Thyroid gland (tissue), 4 donors: Measurements from ENCODE around the gene MIGA2. TPM values are rescaled to one million over a fixed set of nuclear protein-coding genes. Genes with fewer than 3 reads are reported as not detected.
A peak's percentile ranks its signal among the peaks of the same experiment; 100 is the strongest.

Experiments
- DNase-seq, 2 donors: peaks; one replicate each; pipeline ENCODE4 v3.0.0-alpha.2; 2019
- H3K27ac ChIP-seq, 3 donors: fragments of 200-600 bp; sonication (generic); 1 replicate in 2 of 3; 2 replicates in 1 of 3; pipeline ENCODE4 v1.5.1; 2016 to 2019; ENCODE audit warnings: mild to moderate bottlenecking in 1 of 3, moderate library complexity in 1 of 3
- H3K27me3 ChIP-seq: fragments of 200-600 bp; sonication (generic); one replicate; pipeline ENCODE4 v1.5.1; 2019
- H3K36me3 ChIP-seq, 2 donors: fragments of 200-600 bp; sonication (generic); one replicate each; pipeline ENCODE4 v1.5.1; 2016 to 2019
- H3K4me1 ChIP-seq, 2 donors: fragments of 200-600 bp; sonication (generic); one replicate each; pipeline ENCODE4 v1.5.1; 2017 to 2019
- H3K4me3 ChIP-seq, 3 donors: fragments of 200-600 bp; sonication (generic); replicated peaks in 1 of 3; 1 replicate in 2 of 3; 2 replicates in 1 of 3; pipeline ENCODE4 v1.5.1; 2016; ENCODE audit warnings: mild to moderate bottlenecking in 1 of 3
- H3K9me3 ChIP-seq: fragments of 200-600 bp; sonication (generic); one replicate; pipeline ENCODE4 v1.5.1; 2017
- POLR2A ChIP-seq, 2 donors: fragments of 450-650 bp; IDR thresholded peaks; one replicate each; pipeline ENCODE4 v1.6.1; 2017; ENCODE audit warnings: antibody characterized with exemption in 2 of 2, mild to moderate bottlenecking in 2 of 2, moderate library complexity in 1 of 2
- WGBS, 2 donors: methylation state at CpG; one replicate each; pipeline ENCODE4 v1.1.5; 2017; 5-methylcytosine and 5-hydroxymethylcytosine counted together
- intact Hi-C: fragments of 100-400 bp; cut with DNase I; formaldehyde crosslinking; loops from one replicate; pipeline ENCODE4 v1.15.1; 2023
- total RNA-seq, 4 donors: library from RNA; depleted of rRNA; stranded (reverse); fragments of >200 nt; gene quantifications; one replicate each; pipeline ENCODE4 v1.2.3, GENCODE V29; 2016
- TF ChIP-seq, protein P1 (sequence below), 6 experiments: fragments of 200-600 bp in 3 of 6; fragments of 450-650 bp in 3 of 6; sonication (generic) in 3 of 6; IDR thresholded peaks; one replicate each; pipeline ENCODE4 v1.5.1; 2016 to 2019; ENCODE audit warnings: antibody characterized with exemption in 6 of 6, mild to moderate bottlenecking in 2 of 6, inconsistent platforms in 1 of 6, moderate library complexity in 1 of 6

Gene MIGA2
- total RNA-seq, 4 donors from 2014 or later: 23.9 to 78.8 (median 50.0) TPM

DNA sequence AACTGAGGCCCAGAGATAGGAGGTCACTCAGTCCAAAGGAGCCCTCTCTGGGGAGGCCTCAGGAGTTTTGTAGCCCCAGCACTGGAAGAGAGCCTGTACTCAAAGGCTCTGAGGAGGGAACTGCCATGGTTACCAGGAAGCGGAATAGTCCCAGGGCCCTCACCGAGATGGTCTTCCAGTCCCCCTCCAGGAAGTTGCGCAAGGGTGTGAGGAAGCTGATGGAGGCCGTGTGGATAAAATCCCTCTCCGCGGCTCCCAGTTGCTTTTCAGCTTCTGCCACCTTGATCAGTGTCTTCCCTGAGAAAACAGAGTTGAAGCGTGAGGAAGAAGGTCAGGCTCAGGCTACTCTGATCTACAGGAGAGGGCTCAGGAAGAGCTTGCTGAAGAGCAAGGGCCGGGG, 21.8 kb upstream of the MIGA2 start:
- Histone ChIP-seq H3K36me3 (peaks cover 15 to 26% of the 10 kb centered on the region in 2 donors), H3K27me3 (no peaks in the 10 kb centered on the region), H3K27ac (no peak overlapping the region), H3K4me3 (no peak overlapping the region), H3K9me3 (no peaks in the 10 kb centered on the region), H3K4me1 (no peaks in the 10 kb centered on the region)
- intact Hi-C loops: no loop called here
- WGBS, 2 donors: 89 to 96% methylated on average over 8 of the region's 8 CpGs
- DNase-seq: no peak
- TF ChIP-seq POLR2A (IDR thresholded peaks at IDR 0.05): no peak
- TF ChIP-seq, protein P1, sequence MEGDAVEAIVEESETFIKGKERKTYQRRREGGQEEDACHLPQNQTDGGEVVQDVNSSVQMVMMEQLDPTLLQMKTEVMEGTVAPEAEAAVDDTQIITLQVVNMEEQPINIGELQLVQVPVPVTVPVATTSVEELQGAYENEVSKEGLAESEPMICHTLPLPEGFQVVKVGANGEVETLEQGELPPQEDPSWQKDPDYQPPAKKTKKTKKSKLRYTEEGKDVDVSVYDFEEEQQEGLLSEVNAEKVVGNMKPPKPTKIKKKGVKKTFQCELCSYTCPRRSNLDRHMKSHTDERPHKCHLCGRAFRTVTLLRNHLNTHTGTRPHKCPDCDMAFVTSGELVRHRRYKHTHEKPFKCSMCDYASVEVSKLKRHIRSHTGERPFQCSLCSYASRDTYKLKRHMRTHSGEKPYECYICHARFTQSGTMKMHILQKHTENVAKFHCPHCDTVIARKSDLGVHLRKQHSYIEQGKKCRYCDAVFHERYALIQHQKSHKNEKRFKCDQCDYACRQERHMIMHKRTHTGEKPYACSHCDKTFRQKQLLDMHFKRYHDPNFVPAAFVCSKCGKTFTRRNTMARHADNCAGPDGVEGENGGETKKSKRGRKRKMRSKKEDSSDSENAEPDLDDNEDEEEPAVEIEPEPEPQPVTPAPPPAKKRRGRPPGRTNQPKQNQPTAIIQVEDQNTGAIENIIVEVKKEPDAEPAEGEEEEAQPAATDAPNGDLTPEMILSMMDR (IDR thresholded peaks at IDR 0.05): no peak

DNA sequence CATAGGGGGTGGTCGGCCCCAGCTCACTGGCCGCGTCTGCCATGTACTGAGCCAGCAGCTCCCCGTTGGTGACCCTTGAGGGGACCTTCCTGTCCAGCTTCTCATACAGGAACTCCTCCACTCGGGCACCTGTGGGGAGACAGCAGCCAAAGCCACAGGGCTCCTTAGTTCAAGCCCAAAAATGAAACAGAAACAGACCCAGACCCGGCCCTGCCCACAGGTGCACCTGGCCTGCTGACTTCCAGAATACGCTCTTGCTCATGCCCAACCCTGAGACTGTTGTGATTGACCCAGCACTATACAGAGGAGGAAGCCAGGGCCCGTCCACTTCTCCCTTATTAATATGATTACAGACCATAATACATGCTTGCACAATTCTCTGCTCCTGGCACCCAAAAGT, 15.3 kb upstream of the MIGA2 start:
- peak in 1 of 2 donors; percentile 38 for DNase-seq
- no peak for TF ChIP-seq POLR2A (IDR thresholded peaks at IDR 0.05)
- TF ChIP-seq, protein P1 (IDR thresholded peaks at IDR 0.05): no peak
- H3K36me3 ChIP-seq: no peaks in the 10 kb centered on the region
- intact Hi-C loops: no loop called here
- peaks cover 0 to 8% of the 10 kb centered on the region in 2 donors for H3K4me1 ChIP-seq
- H3K27ac ChIP-seq: no peak overlapping the region
- no peak overlapping the region for H3K4me3 ChIP-seq
- H3K9me3 ChIP-seq: no peaks in the 10 kb centered on the region
- WGBS, 2 donors: 72 to 75% methylated on average over 7 to 8 of the region's 8 CpGs
- H3K27me3 ChIP-seq: no peaks in the 10 kb centered on the region

DNA sequence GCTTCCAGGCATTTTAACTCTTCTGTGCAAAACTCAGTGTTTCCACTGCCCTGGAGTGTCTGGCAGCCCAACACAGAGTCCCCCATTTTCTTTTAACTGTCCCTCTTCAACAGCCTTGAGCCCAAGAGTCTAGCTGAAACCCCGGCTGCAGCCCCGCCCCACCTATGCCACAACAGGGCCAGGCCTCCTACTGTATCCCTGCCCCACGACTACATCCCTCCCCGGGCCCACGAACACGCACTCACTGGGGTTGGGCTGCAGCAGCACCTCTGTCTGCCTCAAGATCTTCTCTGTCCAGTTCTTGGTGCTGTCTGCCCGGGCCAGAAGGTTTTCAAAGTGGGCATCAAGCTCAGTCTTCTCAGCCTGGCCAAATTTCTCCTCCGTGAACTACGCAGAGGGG, 14.4 kb upstream of the MIGA2 start:
- H3K4me3 ChIP-seq: no peak overlapping the region
- DNase-seq: no peak
- peaks cover 9 to 18% of the 10 kb centered on the region in 2 donors for H3K4me1 ChIP-seq
- H3K36me3 ChIP-seq: no peaks in the 10 kb centered on the region
- no peak overlapping the region for H3K27ac ChIP-seq
- intact Hi-C loops: no loop called here
- 81 to 85% methylated on average over 9 of the region's 9 CpGs for WGBS, 2 donors
- no peaks in the 10 kb centered on the region for H3K9me3 ChIP-seq
- no peak for TF ChIP-seq POLR2A (IDR thresholded peaks at IDR 0.05)
- no peaks in the 10 kb centered on the region for H3K27me3 ChIP-seq

DNA sequence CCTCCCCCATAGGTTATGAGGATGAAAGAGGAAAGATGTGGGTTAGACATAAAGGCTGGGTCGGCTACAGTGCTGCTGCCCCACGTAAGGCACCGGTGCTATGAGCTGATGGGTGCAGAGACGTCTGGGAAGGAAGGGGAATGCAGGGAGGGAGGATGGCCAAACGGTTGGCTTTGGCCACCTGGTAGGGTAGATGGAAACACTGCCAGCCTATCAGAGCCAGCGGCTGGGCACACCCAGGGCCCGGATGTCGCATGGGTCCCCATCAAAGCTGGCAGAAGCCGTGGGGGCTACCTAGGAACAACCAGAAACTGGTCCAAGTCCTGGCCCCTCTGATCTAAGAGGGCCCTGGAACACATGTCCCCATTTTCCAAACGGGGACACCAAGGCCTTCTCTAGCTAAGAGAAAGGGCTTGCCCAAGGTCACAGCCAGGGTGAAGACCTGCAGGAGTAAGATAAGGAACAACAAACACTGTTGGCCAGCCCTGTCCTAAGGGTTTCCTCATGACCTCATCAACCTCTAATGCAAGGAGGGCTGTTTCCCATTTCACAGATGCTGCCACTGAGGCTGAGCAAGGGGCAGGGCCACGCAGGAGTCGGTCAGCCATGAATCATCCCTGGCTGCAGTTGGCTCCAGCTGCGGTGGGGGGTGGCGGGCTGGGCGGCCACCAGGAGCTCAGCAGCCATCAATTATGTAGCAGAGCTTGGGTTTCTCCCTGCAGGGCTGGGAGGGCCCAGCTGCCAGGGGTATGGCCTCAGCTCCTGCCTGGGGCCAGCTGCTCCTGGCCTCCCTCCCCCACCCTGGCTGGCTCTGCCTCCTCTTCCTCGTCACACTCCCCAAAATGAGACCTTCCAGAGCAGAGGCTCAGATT, 13.2 kb upstream of the MIGA2 start:
- WGBS, 2 donors: 86 to 87% methylated on average over 10 to 13 of the region's 16 CpGs
- Histone ChIP-seq H3K36me3 (no peaks in the 10 kb centered on the region), H3K4me1 (peaks cover 16 to 23% of the 10 kb centered on the region in 2 donors), H3K4me3 (no peak overlapping the region), H3K9me3 (no peaks in the 10 kb centered on the region), H3K27ac (no peak overlapping the region), H3K27me3 (no peaks in the 10 kb centered on the region)
- no peak for TF ChIP-seq POLR2A (IDR thresholded peaks at IDR 0.05)
- TF ChIP-seq, protein P1 (IDR thresholded peaks at IDR 0.05): no peak
- intact Hi-C loops: no loop called here
- peak in 1 of 2 donors; percentile 12 for DNase-seq

DNA sequence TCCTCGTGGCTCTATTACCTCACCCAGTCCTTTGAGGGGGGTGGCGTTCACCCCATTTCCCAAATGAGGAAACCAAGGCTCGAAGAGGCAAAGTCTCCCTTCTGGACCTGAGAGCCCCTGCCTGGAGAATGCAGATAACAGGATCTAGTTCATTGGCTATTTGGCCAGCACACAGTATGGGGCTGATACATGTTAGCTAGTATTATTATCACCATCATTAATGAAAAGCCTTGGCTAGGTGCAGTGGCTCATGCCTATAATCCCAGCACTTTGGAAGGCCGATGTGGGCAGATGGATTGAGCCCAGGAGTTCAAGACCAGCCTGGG, 12.6 kb upstream of the MIGA2 start:
- Histone ChIP-seq H3K9me3 (no peaks in the 10 kb centered on the region), H3K27ac (no peak overlapping the region)
- 84 to 85% methylated on average over 3 to 4 of the region's 4 CpGs for WGBS, 2 donors

More for the DNA sequence above, 12.6 kb upstream of the MIGA2 start:
- TF ChIP-seq, protein P1 (IDR thresholded peaks at IDR 0.05): no peak
- TF ChIP-seq POLR2A (IDR thresholded peaks at IDR 0.05): no peak
- Histone ChIP-seq H3K4me1 (peaks cover 16 to 27% of the 10 kb centered on the region in 2 donors), H3K27me3 (no peaks in the 10 kb centered on the region), H3K36me3 (no peaks in the 10 kb centered on the region), H3K4me3 (no peak overlapping the region)
- intact Hi-C loops: no loop called here
- no peak for DNase-seq
